Measurements from ENCODE around the gene CCDC195.
"Not testable (repeated sequence)": the region's sequence is repeated elsewhere in the genome, so short reads cannot be mapped to it uniquely, and the experiment has no call there.

CCDC195 gene

GRCh38 chr2:224668123-224668909, 47.8 kb downstream of the CCDC195 start:
- Histone ChIP-seq H3K4me2 (no peak overlapping the region), H3K27me3 (no peaks in the 10 kb centered on the region), H3K9me3 (peaks cover 12% of the 10 kb centered on the region), H3K4me3 (no peak overlapping the region), H3K36me3 (no peaks in the 10 kb centered on the region), H3K4me1 (no peaks in the 10 kb centered on the region), H3K27ac (no peak overlapping the region), H3K9ac (no peak overlapping the region), H4K20me1 (no peaks in the 10 kb centered on the region)
- TF ChIP-seq Cebpa-rat (IDR thresholded peaks at IDR 0.05) = no peak

- H3K27ac ChIP-seq = no peak overlapping the region
- H3K36me3 ChIP-seq = no peaks in the 10 kb centered on the region
- H3K4me3 ChIP-seq = no peak overlapping the region
- H3K4me1 ChIP-seq = no peaks in the 10 kb centered on the region
- H3K27me3 ChIP-seq = no peaks in the 10 kb centered on the region
- no peaks in the 10 kb centered on the region for H4K20me1 ChIP-seq
- no peak overlapping the region for H3K4me2 ChIP-seq
- H3K9ac ChIP-seq = no peak overlapping the region
- peaks cover 25% of the 10 kb centered on the region for H3K9me3 ChIP-seq
- TF ChIP-seq Cebpa-rat (IDR thresholded peaks at IDR 0.05) = peak; percentile 25; the same call in 1 of the 2 replicates
Measured at GRCh38 chr2:224666951-224667553, 49.1 kb downstream of the CCDC195 start.

DNA sequence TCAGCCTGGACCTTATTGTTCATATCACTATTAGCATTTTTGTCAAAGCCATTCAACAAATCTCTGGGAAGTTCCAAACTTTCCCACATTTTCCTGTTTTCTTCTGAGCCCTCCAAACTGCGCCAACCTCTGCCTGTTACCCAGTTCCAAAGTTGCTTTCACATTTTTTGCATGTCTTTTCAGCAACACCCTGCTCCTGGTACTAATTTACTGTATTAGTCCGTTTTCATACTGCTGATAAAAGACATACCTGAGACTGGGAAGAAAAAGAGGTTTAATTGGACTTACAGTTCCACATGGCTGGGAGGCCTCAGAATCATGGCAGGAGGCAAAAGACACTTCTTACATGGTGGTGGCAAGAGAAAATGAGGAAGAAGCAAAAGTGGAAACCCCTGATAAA, 52.8 kb downstream of the CCDC195 start:
- H3K9ac ChIP-seq, H3K27me3 ChIP-seq, H3K27ac ChIP-seq, H3K4me2 ChIP-seq, H3K4me1 ChIP-seq, H3K4me3 ChIP-seq, H3K36me3 ChIP-seq, H4K20me1 ChIP-seq: not testable (repeated sequence)
- peaks cover 31% of the 10 kb centered on the region for H3K9me3 ChIP-seq

- H3K4me2 ChIP-seq, H3K27me3 ChIP-seq, H3K27ac ChIP-seq, H3K36me3 ChIP-seq, H3K9ac ChIP-seq, H3K4me1 ChIP-seq, H4K20me1 ChIP-seq, H3K4me3 ChIP-seq: not testable (repeated sequence)
- peaks cover 31% of the 10 kb centered on the region for H3K9me3 ChIP-seq
Measured at GRCh38 chr2:224661708-224662107, 54.5 kb downstream of the CCDC195 start.

DNA sequence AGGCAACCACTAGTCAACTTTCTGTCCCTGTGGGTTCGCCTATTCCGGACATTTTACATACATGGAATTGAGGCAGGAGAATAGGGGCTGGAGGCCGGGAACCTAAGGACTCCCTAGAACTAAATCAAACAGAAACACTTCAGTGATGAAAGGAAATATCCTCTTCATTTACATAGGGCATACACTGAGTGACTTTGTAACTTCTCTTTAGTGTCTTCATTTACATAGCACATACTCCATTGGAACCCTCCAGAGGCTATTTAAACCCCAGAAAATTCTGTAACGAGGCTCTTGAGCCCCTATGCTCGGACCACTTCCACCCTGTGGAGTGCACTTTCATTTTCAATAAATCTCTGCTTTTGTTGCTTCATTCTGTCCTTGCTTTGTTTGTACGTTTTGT, 56.5 kb downstream of the CCDC195 start:
- no peaks in the 10 kb centered on the region for H3K36me3 ChIP-seq
- H3K4me3 ChIP-seq = no peak overlapping the region
- no peak overlapping the region for H3K4me2 ChIP-seq
- H3K4me1 ChIP-seq = no peaks in the 10 kb centered on the region
- H4K20me1 ChIP-seq = no peaks in the 10 kb centered on the region
- H3K9ac ChIP-seq = no peak overlapping the region
- H3K27ac ChIP-seq = no peak overlapping the region
- TF ChIP-seq Cebpa-rat (IDR thresholded peaks at IDR 0.05) = no peak
- no peaks in the 10 kb centered on the region for H3K27me3 ChIP-seq
- H3K9me3 ChIP-seq = peaks cover 50% of the 10 kb centered on the region

GRCh38 chr2:224658780-224659405, 57.3 kb downstream of the CCDC195 start:
- Histone ChIP-seq H3K27ac (no peak overlapping the region), H4K20me1 (no peaks in the 10 kb centered on the region), H3K4me1 (no peaks in the 10 kb centered on the region), H3K27me3 (no peaks in the 10 kb centered on the region), H3K9ac (no peak overlapping the region), H3K36me3 (no peaks in the 10 kb centered on the region), H3K4me2 (no peak overlapping the region), H3K4me3 (no peak overlapping the region), H3K9me3 (peaks cover 43% of the 10 kb centered on the region)
- TF ChIP-seq Cebpa-rat (IDR thresholded peaks at IDR 0.05) = no peak

DNA sequence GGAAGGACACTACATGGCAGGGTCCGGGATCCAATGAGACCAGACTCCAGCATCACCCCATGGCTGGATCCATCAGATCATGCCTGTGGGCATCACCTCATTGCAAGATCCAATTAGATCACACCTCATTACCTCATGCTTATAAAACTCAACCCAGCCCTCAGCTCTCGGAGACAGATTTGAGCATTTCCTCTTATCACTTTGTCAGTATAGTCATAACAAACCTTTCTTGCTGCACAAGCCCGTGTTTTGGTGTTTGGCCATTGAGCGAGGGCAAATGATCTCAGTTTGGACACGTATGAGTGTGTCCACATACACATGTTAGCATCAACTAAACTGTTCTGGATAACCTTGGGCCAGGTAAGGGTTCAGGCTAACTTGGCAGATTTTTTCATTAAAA, 58.8 kb downstream of the CCDC195 start:
- H3K4me1 ChIP-seq = no peaks in the 10 kb centered on the region
- H3K9me3 ChIP-seq = peaks cover 28% of the 10 kb centered on the region
- H3K4me2 ChIP-seq = no peak overlapping the region
- no peak overlapping the region for H3K4me3 ChIP-seq
- H3K36me3 ChIP-seq = no peaks in the 10 kb centered on the region
- TF ChIP-seq Cebpa-rat (IDR thresholded peaks at IDR 0.05) = no peak
- H3K27me3 ChIP-seq = no peaks in the 10 kb centered on the region
- no peak overlapping the region for H3K9ac ChIP-seq
- H3K27ac ChIP-seq = no peak overlapping the region
- no peaks in the 10 kb centered on the region for H4K20me1 ChIP-seq

DNA sequence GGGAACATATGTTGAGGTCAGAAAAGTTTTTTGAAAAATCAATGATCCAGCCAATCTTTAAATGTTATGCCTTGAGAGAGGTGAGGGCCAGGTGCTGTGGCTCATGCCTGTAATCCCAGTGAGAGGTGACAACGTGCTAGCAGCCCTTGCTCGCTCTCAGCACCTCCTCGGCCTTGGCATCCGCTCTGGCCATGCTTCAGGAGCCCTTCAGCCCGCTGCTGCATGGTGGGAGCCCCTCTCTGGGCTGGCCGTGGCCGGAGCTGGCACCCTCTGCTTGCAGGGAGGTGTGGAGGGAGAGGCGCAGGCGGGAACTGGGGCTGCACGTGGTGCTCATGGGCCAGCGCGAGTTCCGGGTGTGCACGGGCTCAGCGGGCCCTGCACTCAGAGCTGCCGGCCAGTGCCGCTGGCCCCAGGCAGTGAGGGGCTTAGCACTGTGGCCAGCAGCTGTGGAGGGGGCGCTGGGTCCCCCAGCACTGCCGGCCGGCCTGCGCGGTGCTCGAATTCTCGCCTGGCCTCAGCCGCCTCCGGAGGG, 61.1 kb downstream of the CCDC195 start:
- no peak overlapping the region for H3K4me2 ChIP-seq
- no peak overlapping the region for H3K27ac ChIP-seq

More for the DNA sequence above, 61.1 kb downstream of the CCDC195 start:
- H3K9me3 ChIP-seq = peaks cover 19% of the 10 kb centered on the region
- H3K4me1 ChIP-seq = no peaks in the 10 kb centered on the region
- H4K20me1 ChIP-seq = no peaks in the 10 kb centered on the region
- no peaks in the 10 kb centered on the region for H3K27me3 ChIP-seq
- no peak overlapping the region for H3K9ac ChIP-seq
- H3K36me3 ChIP-seq = no peaks in the 10 kb centered on the region
- no peak for TF ChIP-seq Cebpa-rat (IDR thresholded peaks at IDR 0.05)
- no peak overlapping the region for H3K4me3 ChIP-seq

All from BLaER1 (cell line).